ENCODE data around the gene RRH.
"Not testable (repeated sequence)": the region's sequence is repeated elsewhere in the genome, so short reads cannot be mapped to it uniquely, and the experiment has no call there.

RRH gene, protein sequence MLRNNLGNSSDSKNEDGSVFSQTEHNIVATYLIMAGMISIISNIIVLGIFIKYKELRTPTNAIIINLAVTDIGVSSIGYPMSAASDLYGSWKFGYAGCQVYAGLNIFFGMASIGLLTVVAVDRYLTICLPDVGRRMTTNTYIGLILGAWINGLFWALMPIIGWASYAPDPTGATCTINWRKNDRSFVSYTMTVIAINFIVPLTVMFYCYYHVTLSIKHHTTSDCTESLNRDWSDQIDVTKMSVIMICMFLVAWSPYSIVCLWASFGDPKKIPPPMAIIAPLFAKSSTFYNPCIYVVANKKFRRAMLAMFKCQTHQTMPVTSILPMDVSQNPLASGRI

DNA sequence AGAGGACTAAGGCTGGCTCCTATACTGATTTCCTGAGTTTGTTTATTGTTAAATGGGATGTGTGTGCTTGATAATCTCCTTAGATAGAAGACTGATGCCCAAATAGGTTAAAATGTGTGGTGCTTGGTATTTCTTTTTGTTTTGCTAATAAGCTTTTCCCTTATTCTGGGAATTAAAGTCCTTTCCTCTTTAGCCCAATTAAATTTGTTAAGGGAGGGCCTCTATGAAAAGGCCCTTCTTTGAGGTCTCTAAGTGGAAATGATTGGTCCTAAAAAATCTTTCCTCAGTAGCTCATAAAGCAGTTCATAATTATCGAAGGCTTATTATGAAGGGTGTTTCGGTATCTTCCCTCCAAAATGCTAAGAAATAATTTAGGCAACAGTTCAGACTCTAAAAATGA is at the start of gene RRH:
Gene RRH, plus strand, starts transcription at position 301 of the 400 bp plus-strand sequence. Its CDS starts 56 bp downstream, at position 357.
- no peak for DNase-seq

DNA sequence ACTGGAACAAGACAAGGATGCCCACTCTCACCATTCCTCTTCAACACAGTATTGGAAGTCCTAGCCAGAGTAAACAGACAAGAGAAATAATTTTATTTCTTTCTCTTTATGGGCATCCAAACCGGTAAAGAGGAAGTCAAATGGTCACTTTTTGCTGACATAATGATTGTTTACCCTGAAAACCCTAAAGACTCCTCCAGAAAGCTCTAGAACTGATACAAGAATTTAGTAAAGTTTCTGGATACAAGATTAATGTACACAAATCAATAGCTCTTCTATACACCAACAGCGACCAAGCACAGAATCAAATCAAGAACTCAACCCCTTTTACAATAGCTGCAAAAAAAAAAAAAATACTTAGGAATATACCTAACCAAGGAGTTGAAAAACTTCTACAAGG is 45.7 kb upstream of the RRH start:
- DNase-seq, result not testable (repeated sequence)

DNA sequence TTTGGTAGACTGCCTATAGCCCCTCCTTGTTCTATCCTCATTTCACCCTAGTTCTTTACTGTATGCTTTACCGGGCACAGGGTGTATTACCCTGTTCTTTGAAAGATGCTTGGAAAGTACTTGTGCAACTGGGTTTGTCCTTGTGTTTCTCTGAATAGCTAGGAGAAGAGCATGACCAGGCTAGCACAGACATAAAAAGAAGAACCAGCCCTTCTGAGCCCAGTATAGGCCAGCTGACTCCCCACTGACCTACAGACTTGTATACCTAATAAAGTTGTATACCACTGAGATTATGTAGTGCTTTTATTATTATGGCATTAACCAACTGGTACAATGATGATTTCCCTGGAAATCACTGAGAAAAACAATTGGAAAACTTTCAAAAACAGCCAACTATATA is 40.9 kb upstream of the RRH start:
- no peak for DNase-seq

DNA sequence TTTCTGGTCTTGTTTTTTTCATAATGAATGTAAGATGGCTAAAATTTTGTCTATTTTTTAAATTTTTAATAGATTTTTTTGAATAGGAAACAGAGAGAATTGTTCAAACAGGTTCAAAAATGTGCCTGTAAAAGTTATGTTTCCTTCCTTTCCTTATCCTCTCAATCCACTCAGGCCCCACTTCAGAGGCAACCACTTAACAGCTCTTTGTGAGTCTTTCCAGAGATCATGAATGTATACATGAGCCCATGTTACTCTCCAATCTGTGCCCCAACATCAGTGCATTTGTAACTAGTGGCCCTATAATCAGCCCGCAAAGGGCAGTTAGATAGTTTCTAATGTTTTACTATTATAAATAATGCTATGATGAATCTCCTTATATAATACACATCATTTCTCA is 40.0 kb upstream of the RRH start:
- no peak for DNase-seq

DNA sequence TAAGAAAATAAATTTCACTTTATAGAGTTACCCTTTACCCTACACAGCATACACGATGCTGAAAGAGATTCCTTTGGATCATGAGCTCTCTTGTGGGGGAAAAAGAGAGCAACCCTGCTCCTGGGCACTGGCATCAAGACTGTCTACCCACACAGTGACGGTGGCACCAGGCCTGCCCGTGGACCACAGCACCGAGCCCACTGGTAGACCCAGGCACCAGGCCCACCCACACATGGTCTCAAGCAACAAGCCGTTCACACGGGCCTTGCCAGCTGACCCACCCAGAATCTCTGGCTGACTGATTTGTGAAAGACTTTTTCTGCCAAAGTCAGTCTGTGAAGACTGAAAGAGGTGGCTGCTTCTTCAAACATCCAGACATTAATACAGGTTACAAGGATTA is 32.7 kb upstream of the RRH start:
- no peak for DNase-seq

DNA sequence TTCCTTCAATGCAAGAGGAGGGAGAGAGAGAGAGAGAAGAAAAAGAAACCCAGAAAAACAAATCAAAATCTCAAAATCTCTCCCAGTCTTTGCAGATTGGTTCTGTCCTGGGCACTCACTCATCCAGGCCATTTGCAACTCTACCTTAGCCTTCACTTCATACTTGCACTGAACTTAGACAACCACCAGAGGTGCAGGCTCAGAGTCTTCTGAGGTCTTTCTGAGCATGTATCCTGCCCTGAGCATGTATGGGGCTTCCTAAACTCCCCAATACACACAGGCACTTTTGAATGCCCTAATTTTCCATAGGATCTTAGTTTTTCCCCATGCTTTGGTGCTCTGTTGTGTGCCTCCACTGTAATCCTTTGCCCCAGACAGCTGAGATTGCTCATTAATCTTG is 28.9 kb upstream of the RRH start:
- no peak for DNase-seq

DNA sequence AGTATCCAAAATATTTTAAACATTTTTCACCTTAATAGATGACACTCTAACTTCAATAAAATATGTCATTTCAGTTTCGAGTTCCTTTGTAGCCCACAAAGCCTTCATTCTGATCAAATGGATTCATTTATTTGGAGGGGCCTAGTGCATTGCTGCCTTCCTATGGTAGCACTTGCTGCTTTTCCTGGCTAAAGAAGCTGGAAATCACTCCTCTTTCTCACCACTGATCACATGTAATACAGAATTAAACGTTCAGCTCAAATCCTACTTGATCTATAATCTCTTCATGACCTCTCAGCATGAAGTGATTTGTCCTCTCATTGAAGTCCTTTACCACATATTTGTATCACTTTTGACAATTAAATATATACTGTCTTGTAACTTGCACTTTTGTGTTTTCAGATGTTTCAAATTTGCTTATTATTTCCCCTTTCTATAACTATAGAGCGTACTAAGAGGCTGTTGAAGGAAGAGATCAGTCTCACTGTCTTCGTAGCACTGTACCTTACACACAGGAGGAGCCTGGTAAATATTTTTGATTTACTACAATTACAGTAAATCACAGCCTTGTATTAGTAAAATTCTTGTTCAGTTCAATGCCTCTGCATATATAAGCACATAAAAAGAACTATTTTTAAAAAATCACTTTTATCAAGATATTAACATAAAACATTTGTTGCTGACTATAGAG is 26.5 kb upstream of the RRH start:
- no peak for DNase-seq

DNA sequence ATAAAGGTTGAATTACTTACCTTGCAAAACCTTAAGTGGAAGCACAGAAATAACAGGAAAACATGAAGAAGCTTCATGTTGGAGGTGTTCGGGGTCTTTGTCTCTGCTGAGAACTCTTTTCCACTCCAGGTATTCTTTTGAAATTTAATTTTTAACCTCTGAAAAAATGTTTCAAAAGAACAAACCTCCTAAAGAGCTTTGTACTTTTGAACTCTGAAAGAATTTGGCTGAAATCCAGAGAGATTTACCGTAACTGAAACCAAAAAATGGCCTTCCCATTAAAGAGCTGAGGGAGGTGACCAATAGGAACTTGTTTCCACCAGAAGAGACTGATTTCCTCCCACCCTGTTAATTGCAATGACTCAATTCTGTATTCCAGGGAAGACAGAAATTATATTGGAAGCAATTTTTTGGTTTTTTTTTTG is 25.9 kb upstream of the RRH start, which contains the start of gene CFI:
Gene CFI, minus strand, starts transcription at position 105 of the 425 bp plus-strand sequence. Its CDS starts 28 bp downstream, at position 77.
- no peak for DNase-seq

DNA sequence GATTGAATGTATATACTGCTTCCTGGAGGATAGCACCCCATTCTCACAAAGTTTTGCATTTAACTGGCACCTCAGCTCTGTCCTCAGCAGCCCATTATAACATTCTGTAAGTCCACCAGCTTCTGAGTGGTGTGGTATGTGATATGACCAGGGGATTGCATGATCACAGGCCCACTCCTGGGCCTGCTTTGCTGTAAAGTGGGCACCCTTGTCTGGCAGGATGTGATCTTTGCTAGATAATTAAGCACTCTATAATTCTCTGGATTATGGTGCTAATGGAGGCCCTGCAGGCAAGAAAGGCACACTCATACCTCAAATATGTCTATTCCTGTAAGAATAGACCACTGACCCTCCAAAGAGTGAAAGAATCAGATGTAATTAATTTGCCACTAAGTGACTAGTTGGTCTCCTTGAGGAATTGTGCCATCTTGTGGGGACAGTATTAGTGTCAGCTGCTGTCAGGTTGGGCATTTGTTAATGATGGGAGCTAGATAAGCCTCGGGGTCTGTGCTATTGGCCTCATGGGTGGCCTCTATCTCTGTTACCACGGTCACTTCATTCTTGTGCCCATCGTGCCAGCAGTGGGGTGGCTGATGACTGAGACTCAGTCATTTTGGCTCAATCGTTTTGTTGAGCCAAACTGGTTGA is 23.7 kb upstream of the RRH start:
- DNase-seq, result peak; percentile 35

DNA sequence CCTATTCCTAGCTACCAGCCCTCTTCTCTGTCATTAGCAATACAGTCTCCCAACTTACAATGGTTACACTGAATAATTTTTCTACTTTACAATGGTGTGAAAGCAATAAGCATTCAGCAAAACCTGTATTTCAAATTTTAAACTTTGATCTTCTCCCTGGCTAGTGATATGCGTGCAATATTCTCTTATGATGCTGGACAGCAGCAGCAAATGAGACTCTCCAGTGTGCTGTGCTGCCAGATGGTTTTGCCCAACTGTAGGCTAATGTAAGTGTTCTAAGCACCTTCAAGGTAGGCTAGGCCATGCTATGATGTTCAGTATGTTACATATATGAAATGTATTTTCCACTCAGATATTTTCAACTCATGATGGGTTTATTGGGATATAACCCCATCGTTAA is 18.1 kb upstream of the RRH start:
- DNase-seq, result no peak

DNA sequence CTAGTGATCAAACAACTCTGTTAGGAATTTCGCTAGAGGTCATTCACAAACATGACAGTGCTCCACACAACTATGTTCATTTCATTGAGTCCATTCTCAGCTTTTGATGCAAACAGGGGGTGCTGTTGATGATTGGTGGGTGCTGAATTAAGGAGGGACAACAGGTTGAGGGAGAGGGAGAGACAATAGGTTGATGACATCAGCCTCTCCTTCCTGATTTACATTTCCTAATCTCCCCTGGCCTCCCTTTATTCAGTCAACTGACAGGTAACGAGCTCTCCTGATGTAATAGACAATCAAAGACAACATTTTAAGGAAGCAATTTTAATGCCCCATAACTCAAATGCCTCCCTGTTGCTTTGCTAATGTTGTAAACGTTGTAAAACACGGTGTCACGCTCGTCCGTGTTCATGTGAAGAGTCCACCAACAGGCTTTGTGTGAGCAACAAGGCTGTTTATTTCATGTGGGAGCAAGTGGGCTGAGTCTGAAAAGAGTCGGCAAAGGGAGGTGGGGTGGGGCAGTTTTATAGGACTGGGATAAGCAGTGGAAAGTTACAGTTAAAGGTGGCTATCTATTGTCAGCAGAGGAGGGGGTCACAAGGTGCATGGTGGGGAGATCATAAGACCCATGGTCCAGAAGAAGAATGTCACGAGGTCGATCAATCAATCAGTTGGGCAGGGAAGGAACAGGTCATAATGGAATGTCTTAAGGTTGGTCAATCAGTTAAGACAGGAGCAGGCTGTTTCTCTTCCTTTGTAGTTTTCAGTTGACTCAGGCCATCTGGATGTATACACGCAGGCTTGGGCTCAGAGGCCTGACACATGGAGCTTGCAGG is 17.0 kb upstream of the RRH start:
- DNase-seq, result no peak

DNA sequence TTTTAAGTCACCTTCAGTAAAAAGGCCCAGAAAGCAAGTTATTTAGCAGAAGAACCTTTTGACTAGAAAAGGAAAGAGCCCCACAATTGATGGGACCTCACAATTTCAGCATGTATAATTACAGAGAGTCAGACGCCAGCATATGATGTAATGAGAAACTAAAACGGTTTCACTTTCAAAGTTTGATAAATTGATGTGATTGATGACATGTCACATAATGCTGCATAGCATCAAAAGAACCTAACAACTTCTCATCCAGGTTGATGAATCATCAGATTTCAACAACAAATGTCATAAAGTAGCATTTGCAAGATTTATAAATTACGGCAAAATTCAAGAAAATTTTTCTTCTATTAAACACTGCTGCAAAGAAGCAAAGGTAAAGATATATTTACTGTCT is 16.1 kb upstream of the RRH start:
- DNase-seq, result no peak

DNA sequence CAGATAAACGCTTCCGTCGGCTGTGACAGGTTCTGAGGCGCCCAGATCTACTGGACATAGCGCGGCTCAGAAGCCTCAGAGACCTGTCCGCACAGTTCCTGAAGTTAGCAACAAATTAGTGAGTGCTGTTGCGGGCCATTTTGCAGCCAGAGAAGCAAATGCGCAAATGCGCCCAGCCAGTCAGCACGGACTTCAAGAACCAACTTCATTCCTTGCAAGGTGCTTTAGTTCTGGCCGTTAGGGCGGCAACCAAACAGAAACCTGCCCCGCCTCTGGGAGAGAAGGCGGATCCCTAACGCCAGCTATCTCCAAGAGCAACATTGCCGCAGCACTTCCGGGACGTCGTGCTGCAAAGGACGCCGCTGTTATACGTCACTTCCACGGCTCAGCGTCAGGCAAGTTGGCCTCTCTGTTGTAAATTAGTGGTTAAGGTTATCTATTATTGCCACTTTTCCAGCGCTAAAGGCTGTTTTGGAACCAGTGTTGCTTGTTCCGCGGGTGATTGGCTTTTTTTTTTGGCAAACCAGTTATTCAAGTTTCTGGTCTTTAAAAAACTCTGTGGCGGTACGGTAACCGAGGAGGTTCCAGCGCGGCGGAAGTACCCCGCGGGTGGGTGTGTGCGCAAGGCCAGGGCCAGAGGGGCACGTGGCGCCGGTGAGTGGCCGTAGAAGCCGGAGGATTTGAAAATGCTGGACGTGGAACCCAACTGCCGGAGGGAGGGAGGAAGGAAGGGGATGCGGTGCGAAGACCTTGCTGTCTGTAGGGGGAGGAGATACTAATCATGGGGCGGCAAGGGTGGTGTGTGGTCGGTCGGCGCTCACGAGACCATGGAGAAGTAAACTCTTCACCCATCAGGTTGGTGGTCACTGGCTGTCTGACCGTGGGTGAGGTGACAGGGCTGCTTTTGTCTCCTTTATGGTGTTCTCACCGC is 12.4 kb upstream of the RRH start, which contains the start of gene GAR1:
Gene GAR1, plus strand, starts transcription at position 612 of the 931 bp plus-strand sequence. CDS start 403 bp downstream, outside the sequence.
- peak; percentile 95 for DNase-seq

DNA sequence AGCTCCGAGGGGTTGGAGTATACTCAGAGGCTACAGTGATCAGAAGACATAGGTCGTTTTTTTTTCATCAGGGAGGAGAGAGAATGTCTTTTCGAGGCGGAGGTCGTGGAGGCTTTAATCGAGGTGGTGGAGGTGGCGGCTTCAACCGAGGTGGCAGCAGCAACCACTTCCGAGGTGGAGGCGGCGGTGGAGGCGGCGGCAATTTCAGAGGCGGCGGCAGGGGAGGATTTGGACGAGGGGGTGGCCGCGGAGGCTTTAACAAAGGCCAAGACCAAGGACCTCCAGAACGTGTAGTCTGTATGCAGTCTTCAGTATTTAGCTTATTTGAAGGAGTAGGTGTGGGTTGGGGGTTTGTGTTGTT is 11.7 kb upstream of the RRH start:
- peak; percentile 37 for DNase-seq

DNA sequence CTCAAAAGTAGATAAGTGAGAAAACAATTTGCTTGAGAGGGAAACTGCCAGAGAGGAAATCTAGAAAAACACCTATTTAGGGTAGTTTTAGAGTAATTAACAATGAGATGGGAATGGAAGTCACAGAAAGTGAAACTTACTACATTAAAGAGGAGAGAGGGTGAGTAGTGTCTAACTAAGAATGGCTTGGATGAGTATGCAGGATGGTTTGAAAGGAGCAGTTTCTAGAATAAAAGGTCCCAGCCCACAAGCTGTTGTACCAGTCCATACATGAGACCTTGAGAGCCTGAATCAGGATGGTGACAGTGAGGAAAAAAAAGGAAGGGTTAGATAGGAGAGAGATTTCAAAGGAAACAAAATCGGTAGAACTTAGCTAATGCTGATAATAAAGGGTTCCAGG is 10.9 kb upstream of the RRH start:
- DNase-seq, result peak; percentile 43

DNA sequence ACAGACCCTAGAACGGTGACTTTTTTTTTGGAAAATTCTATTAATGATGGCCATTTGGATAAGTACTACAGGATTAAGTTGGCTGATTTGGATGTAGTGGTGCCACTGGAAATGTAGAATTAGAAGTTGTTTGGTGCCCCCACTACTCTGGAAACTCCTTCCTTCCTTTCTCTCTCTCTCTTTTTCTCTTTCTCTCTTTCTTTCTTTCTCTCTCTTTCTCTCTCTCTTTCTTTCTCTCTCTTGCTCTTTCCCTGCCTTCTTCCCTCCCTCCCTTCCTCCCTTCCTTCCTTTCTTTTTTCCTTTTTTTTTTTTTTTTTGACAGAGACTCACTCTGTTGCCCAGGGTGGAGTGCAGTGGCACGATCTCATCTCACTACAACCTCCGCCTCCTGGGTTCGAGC is 9.5 kb upstream of the RRH start:
- DNase-seq, result no peak

DNA sequence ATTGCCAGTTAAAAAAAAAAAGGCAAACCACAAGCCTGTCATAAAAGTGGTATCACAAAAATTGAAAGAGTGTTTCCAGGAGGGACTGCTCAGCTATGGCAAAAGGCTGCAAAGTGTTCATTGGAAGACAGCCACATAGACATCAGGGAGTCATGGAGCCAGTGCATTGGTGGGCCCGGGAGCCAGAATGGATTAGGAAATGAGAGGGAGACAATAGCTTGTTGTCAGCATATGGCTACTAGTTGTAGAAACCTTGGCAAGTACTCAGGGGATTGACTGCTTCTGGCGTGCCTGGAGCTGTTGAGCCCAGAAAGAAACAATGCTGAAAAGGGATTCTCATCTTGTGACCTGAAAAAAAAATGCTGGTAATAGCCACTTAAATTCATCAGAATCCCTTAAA is 7.2 kb upstream of the RRH start:
- DNase-seq, result no peak

DNA sequence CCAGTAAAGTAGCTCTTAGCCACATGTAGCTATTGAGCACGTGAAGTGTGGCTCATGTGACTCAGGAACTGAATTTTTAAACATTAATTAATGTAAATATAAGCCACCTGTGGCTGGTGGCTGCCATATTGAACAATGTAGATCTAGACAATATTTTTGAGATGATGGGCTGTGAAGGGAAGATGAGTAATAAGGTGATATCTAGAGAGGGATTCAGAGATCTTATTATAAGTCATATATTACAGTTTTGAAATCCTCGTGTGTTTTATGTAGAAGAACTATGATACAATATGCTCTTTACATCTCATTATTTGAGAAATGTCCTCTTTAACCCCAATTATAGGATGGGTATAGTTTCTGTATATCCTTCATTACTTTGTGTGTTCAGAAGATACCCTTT is 6.6 kb upstream of the RRH start:
- DNase-seq, result peak; percentile 56

DNA sequence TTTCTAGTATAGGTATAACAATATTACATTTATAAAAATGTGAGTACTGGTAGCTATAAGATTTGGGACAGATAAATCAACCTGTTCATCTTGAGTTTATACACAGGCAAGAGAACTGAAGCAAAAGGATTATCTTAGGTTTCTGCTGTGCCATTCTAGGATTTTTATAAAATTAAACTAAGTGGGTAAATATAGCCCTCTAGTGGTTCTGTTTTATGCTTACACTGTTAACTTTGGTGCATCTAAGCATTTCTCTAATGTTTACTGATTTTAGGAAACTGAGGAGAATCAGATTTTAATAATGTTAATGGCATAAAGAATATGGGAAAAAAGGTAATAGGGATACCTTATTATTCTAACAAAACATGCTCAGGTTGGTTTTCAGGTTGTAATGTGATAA is 1.1 kb upstream of the RRH start:
- no peak for DNase-seq

DNA sequence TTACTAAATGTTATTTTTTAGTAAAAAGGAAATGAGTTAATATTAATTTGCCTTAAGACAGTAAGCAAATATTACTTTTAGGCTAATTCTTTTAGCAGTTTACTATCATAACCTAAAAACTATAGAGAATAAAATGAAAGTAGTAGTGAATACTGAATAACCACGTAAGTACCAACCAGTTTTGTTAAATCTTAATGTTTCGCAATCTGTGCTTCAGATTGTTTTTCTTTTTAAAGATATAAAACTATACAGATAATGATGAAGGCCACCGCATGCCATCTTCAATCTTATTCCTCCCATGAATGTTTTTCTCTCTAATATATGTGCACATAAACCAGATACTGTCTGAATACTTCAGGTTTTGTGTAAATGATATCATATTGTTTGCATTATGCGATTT is 6.0 kb downstream of the RRH start:
- DNase-seq, result no peak

DNA sequence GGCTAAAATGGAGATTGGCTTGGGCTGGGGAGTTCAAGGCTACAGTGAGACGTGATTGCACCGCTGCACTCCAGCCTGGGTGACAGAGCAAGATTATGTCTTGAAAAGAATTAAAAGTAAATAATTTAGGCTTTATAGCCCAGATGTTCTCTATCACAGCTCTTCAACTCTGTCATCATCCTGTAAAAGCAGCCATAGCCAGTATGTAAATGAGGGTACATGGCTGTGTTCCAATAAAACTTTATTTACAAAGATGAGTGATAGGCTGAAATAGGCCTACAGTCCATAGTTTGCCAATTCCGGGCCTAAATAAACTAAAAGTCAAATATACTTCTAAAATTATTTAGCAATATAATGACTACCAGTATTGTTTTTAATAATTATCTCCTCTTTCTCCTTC is 9.2 kb downstream of the RRH start:
- no peak for DNase-seq

Measured in activated CD4-positive, alpha-beta T cell treated with anti-CD3 and anti-CD28 coated beads, Interleukin-2, amount 50 U/mL, for 16 hours (primary cell).